SK-N-SH (cell line): ENCODE data around the gene PCDHB3. TPM values are rescaled to one million over a fixed set of nuclear protein-coding genes. Genes with fewer than 3 reads are reported as not detected.
A peak's percentile ranks its signal among the peaks of the same experiment; 100 is the strongest.

ENCODE experiments used
- CTCF ChIA-PET: fragments of 300-600, 350-600 bp; formaldehyde crosslinking; extraction: SDS; loops from one replicate; lab custom pipeline; 2021; lab: Yijun Ruan, JAX
- POLR2A ChIA-PET: fragments of 350-600 bp; sonication (Branson Sonifier 250); formaldehyde crosslinking; extraction: SDS; loops from one replicate; lab custom pipeline; 2020; ENCODE audit warnings: antibody characterized with exemption, inconsistent platforms; lab: Yijun Ruan, JAX
- DNase-seq: peaks from one replicate; pipeline ENCODE4 v3.0.0; 2012
- H2AFZ ChIP-seq: fragments of 200-600 bp; sonication (generic); 2 replicates; pipeline ENCODE4 v1.8.1; 2016; ENCODE audit warnings: antibody characterized with exemption, mild to moderate bottlenecking, low read depth
- H3F3A ChIP-seq: fragments of 200-600 bp; sonication (generic); replicated peaks from 2 replicates; pipeline ENCODE3; 2016; ENCODE audit warnings: antibody characterized with exemption, mild to moderate bottlenecking; ENCODE audit not compliant: insufficient read depth
- H3K27ac ChIP-seq, 2 experiments: fragments of 200-500 bp in 1 of 2; fragments of 200-600 bp in 1 of 2; sonication (Bioruptor generic) in 1 of 2; sonication (generic), shearing (Covaris generic) in 1 of 2; 2 replicates each; pipeline versions ENCODE4 v1.5.1 to v1.6.1; 2014 to 2016; ENCODE audit warnings: low read depth in 2 of 2, inconsistent platforms in 1 of 2, low read length in 1 of 2, mild to moderate bottlenecking in 1 of 2, mixed read lengths in 1 of 2
- H3K27me3 ChIP-seq: fragments of 200-600 bp; sonication (generic), shearing (Covaris generic); 2 replicates; pipeline ENCODE4 v1.6.1; 2016; ENCODE audit warnings: mixed run types; ENCODE audit not compliant: insufficient read depth
- H3K36me3 ChIP-seq, 2 experiments: fragments of 200-500 bp in 1 of 2; fragments of 200-600 bp in 1 of 2; sonication (Bioruptor generic) in 1 of 2; sonication (generic) in 1 of 2; replicated peaks in 1 of 2; 2 replicates each; pipeline versions ENCODE3 to v1.5.1; 2014 to 2016; ENCODE audit warnings: low read length in 1 of 2, mild to moderate bottlenecking in 1 of 2; ENCODE audit not compliant: insufficient read depth in 2 of 2, control insufficient read depth in 1 of 2
- H3K4me1 ChIP-seq, 2 experiments: fragments of 200-500 bp in 1 of 2; fragments of 200-600 bp in 1 of 2; sonication (Bioruptor generic) in 1 of 2; sonication (generic), shearing (Covaris generic) in 1 of 2; 2 replicates each; pipeline versions ENCODE4 v1.5.1 to v1.6.1; 2014 to 2016; ENCODE audit warnings: low read depth in 1 of 2, low read length in 1 of 2, mixed run types in 1 of 2; ENCODE audit not compliant: insufficient read depth in 2 of 2, control insufficient read depth in 1 of 2
- H3K4me2 ChIP-seq: fragments of 200-600 bp; sonication (generic), shearing (Covaris generic); 2 replicates; pipeline ENCODE4 v1.6.1; 2017; ENCODE audit warnings: mixed run types
- H3K4me3 ChIP-seq, 2 experiments: fragments of 200-500 bp in 1 of 2; fragments of 200-600 bp in 1 of 2; sonication (Bioruptor generic) in 1 of 2; sonication (generic), shearing (Covaris generic) in 1 of 2; 2 replicates each; pipeline versions ENCODE4 v1.5.1 to v1.8.1; 2014 to 2016; ENCODE audit warnings: low read depth in 2 of 2, inconsistent platforms in 1 of 2, low read length in 1 of 2, mild to moderate bottlenecking in 1 of 2, mixed read lengths in 1 of 2, moderate library complexity in 1 of 2
- H3K79me2 ChIP-seq: fragments of 200-600 bp; sonication (generic); 2 replicates; pipeline ENCODE4 v1.8.1; 2017; ENCODE audit warnings: mild to moderate bottlenecking; ENCODE audit not compliant: insufficient read depth
- H3K9ac ChIP-seq: fragments of 200-600 bp; sonication (generic); 2 replicates; pipeline ENCODE4 v1.6.1; 2017; ENCODE audit warnings: mixed run types
- H3K9me2 ChIP-seq: fragments of 200-600 bp; sonication (generic); 2 replicates; pipeline ENCODE4 v1.6.1; 2017; ENCODE audit warnings: mixed run types
- H3K9me3 ChIP-seq: fragments of 200-600 bp; sonication (generic); 2 replicates; pipeline ENCODE4 v1.6.1; 2017; ENCODE audit warnings: mixed run types, mild to moderate bottlenecking, moderate library complexity
- H4K20me1 ChIP-seq: fragments of 200-600 bp; sonication (generic); 2 replicates; pipeline ENCODE4 v1.6.1; 2017; ENCODE audit warnings: mild to moderate bottlenecking, mixed run types; ENCODE audit not compliant: insufficient read depth
- FOXJ3 ChIP-seq: sonication (generic); formaldehyde crosslinking; IDR thresholded peaks from 2 replicates; pipeline ENCODE4 v1.5.1; 2020; ENCODE audit warnings: mild to moderate bottlenecking, missing genetic modification reagents
- FOXM1 ChIP-seq: IDR thresholded peaks from 2 replicates; pipeline ENCODE4 v1.4.0; 2012; ENCODE audit warnings: low read depth, mild to moderate bottlenecking
- GABPA ChIP-seq: IDR thresholded peaks from 2 replicates; pipeline ENCODE4 v1.4.0; 2012; ENCODE audit warnings: low read depth, mild to moderate bottlenecking
- GATA2 ChIP-seq: sonication (generic); formaldehyde crosslinking; IDR thresholded peaks from 2 replicates; pipeline ENCODE4 v1.5.0; 2020; ENCODE audit warnings: mild to moderate bottlenecking, missing genetic modification reagents
- JUND ChIP-seq: IDR thresholded peaks from 2 replicates; pipeline ENCODE4 v1.4.0; 2012
- NRF1 ChIP-seq: IDR thresholded peaks from 2 replicates; pipeline ENCODE4 v1.6.1; 2012; ENCODE audit warnings: low read depth, mild to moderate bottlenecking, low read length
- POLR2AphosphoS5 ChIP-seq: IDR thresholded peaks from 2 replicates; pipeline ENCODE4 v1.6.1; 2012; ENCODE audit warnings: low read depth, low read length
- RAD21 ChIP-seq: IDR thresholded peaks from 2 replicates; pipeline ENCODE4 v1.6.1; 2012; ENCODE audit warnings: mild to moderate bottlenecking, low read length
- RFX5 ChIP-seq: IDR thresholded peaks from 2 replicates; pipeline ENCODE4 v1.6.1; 2012; ENCODE audit warnings: mild to moderate bottlenecking, improper control_type of control experiment, low read length
- TEAD4 ChIP-seq: IDR thresholded peaks from 2 replicates; pipeline ENCODE4 v1.4.0; 2012; ENCODE audit warnings: mild to moderate bottlenecking, borderline replicate concordance; ENCODE audit not compliant: insufficient read depth
- ZBTB33 ChIP-seq: IDR thresholded peaks from 2 replicates; pipeline ENCODE4 v1.4.0; 2012; ENCODE audit warnings: low read depth, borderline replicate concordance
- WGBS: methylation state at CpG from one replicate; pipeline ENCODE4 v1.1.6; 2017; ENCODE audit warnings: low lambda C conversion rate; 5-methylcytosine and 5-hydroxymethylcytosine counted together
- polyA plus RNA-seq, 3 experiments: library from polyadenylated mRNA; depleted of rRNA; stranded (reverse); fragments of >200 nt; gene quantifications; 2 replicates each; pipeline ENCODE4 v1.2.3, GENCODE V29; 2012
- TF ChIP-seq, protein P1 (sequence below): fragments of 200-600 bp; sonication (generic); IDR thresholded peaks from 2 replicates; pipeline ENCODE4 v1.6.1; 2017; ENCODE audit warnings: antibody characterized with exemption, mild to moderate bottlenecking, moderate library complexity

PCDHB3 gene
- polyA plus RNA-seq, 1 of the 3 experiments (the other 2 are of a cell fraction), result 2.2 TPM

GRCh38 chr5:141084487-141084989 lies 15.7 kb upstream of the PCDHB3 start (continued):
- no peak for TF ChIP-seq ZBTB33
- no peak for TF ChIP-seq GATA2
- no peak for TF ChIP-seq TEAD4
- TF ChIP-seq, protein P1, sequence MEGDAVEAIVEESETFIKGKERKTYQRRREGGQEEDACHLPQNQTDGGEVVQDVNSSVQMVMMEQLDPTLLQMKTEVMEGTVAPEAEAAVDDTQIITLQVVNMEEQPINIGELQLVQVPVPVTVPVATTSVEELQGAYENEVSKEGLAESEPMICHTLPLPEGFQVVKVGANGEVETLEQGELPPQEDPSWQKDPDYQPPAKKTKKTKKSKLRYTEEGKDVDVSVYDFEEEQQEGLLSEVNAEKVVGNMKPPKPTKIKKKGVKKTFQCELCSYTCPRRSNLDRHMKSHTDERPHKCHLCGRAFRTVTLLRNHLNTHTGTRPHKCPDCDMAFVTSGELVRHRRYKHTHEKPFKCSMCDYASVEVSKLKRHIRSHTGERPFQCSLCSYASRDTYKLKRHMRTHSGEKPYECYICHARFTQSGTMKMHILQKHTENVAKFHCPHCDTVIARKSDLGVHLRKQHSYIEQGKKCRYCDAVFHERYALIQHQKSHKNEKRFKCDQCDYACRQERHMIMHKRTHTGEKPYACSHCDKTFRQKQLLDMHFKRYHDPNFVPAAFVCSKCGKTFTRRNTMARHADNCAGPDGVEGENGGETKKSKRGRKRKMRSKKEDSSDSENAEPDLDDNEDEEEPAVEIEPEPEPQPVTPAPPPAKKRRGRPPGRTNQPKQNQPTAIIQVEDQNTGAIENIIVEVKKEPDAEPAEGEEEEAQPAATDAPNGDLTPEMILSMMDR, result peak; percentile 75
- TF ChIP-seq POLR2AphosphoS5, result peak; percentile 48; the same call in 1 of the 2 replicates
- no peak for TF ChIP-seq NRF1
- TF ChIP-seq GABPA, result 0 out of 2 replicates have a peak, but pooled peaks have one; percentile 6

DNA sequence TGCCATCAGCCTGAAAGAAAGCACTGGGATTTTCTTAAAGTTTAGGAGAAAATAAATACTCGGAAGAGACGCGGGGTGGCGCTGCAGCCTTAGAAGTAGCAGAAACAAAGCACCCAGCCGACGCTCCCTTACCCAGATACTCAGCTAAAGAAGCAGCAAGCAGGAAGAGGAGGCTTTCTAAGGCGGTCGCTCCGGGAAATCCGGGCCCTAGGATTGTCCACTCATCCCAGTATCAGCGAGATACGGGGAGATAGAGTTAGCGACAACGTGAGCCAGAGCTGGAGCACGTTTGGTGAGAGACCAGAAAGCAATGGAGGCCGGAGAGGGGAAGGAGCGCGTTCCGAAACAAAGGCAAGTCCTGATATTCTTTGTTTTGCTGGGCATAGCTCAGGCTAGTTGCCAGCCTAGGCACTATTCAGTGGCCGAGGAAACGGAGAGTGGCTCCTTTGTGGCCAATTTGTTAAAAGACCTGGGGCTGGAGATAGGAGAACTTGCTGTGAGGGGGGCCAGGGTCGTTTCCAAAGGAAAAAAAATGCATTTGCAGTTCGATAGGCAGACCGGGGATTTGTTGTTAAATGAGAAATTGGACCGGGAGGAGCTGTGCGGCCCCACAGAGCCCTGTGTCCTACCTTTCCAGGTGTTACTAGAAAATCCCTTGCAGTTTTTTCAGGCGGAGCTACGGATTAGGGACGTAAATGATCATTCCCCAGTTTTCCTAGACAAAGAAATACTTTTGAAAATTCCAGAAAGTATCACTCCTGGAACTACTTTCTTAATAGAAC lies 5.6 kb upstream of the PCDHB3 start, which contains the start of gene PCDHB2:
TSS of gene PCDHB2 (plus strand) at position 135 of the 782 bp plus-strand sequence. CDS start at position 311, 176 bp downstream.
- ChIA-PET CTCF (interaction anchor here (1.1 to 2.2 kb wide), 3 partner anchors 10 to 92 kb away, joined by 3 to 10 read pairs (median 5); partner anchors contain the start of genes PCDHB4 and PCDHB9), POLR2A (no interaction called here)
- Histone ChIP-seq H3K4me1 (no peaks in the 10 kb centered on the region), H3K4me3 (peak within 1 kb of the TSS; percentile 31 to 51), H3K27me3 (no peaks in the 10 kb centered on the region), H3K9me2 (no peaks in the 10 kb centered on the region), H2AFZ (peak within 1 kb of the TSS; percentile 23; the same call in 1 of the 2 replicates), H3K9me3 (no peaks in the 10 kb centered on the region), H3F3A (no peaks in the 10 kb centered on the region), H3K4me2 (peak within 1 kb of the TSS; percentile 37), H3K36me3 (no peaks in the 10 kb centered on the region), H4K20me1 (no peaks in the 10 kb centered on the region), H3K27ac (no peak within 1 kb of the TSS), H3K9ac (peak within 1 kb of the TSS; percentile 37; the same call in 1 of the 2 replicates), H3K79me2 (no peaks in the 10 kb centered on the region)
- DNase-seq, result peak; percentile 42
- WGBS, result 30% methylated on average over 29 of the region's 29 CpGs
- no peak for TF ChIP-seq TEAD4
- TF ChIP-seq GATA2, result no peak
- no peak for TF ChIP-seq JUND
- TF ChIP-seq FOXJ3 (CRISPR knock-in tag), result no peak
- TF ChIP-seq RFX5, result no peak
- TF ChIP-seq FOXM1, result no peak
- TF ChIP-seq RAD21, result peak; percentile 41; the same call in 1 of the 2 replicates
- TF ChIP-seq, protein P1, result peak; percentile 52
